T-helper 2 cell treated with Interferon-gamma antibody and Interleukin-4, amounts not matched to agents 5 μg/mL and 100 μg/mL, for 36 hours (primary cell): Measurements from ENCODE around the gene DNAH3.
"Not testable (repeated sequence)": the region's sequence is repeated elsewhere in the genome, so short reads cannot be mapped to it uniquely, and the experiment has no call there.

Experiments
- DNase-seq: peaks from one replicate; pipeline ENCODE4 v3.0.0; 2021; ENCODE audit warnings: low spot score
- H3K27ac Mint-ChIP-seq: one replicate; pipeline ENCODE4 v1.8.0; 2021; ENCODE audit warnings: mild to moderate bottlenecking, mixed read lengths
- H3K27me3 Mint-ChIP-seq: one replicate; pipeline ENCODE4 v1.8.0; 2021; ENCODE audit warnings: low read depth, mixed read lengths
- H3K36me3 Mint-ChIP-seq: one replicate; pipeline ENCODE4 v1.8.0; 2021; ENCODE audit warnings: low read depth, mixed read lengths
- H3K4me1 Mint-ChIP-seq: one replicate; pipeline ENCODE4 v1.8.0; 2021; ENCODE audit warnings: low read depth, mixed read lengths
- H3K4me3 Mint-ChIP-seq: one replicate; pipeline ENCODE4 v1.8.0; 2022; ENCODE audit warnings: mild to moderate bottlenecking, moderate library complexity, mixed read lengths
- H3K9me3 Mint-ChIP-seq: one replicate; pipeline ENCODE4 v1.8.0; 2021; ENCODE audit warnings: mixed read lengths

The DNAH3 gene

DNA sequence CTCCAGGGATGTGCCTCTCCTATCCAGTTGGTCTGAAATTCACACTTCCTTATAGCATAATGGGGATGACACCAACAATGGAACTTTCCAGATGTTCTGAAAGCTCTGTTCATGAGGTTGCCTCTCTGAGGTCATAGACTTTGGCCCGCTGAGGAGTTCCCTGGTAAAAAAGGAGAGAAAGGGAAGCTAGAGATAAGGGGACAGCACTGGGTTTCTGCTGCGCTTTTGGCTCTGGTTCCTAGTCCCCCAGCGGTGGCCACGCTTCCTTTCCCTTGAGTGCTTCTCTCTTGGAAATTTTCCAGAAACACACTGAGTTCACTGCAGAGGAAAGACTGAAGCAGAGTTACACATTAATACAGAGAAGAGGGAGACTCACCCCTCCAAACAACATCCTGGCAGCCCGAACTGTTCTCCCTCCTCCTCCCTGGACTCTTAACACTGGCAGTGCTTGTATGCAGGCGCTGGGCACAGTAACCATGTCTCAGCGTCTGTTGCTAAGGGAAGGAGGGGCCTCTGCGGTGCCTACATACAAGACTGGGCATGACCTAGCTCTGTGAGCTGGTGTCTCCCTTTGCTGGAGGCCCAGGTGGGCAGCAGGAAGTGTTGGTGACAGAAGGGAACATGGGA, at the start of gene DNAH3:
Gene DNAH3, minus strand, starts transcription at position 472 of the 627 bp plus-strand sequence. CDS start 527 bp downstream, outside the sequence.
- no peak for DNase-seq
- Mint-ChIP-seq H3K4me1 (no peaks in the 10 kb centered on the region), H3K27ac (no peak within 1 kb of the TSS), H3K36me3 (no peaks in the 10 kb centered on the region), H3K4me3 (no peak within 1 kb of the TSS), H3K27me3 (peaks cover 12% of the 10 kb centered on the region), H3K9me3 (no peaks in the 10 kb centered on the region)

DNA sequence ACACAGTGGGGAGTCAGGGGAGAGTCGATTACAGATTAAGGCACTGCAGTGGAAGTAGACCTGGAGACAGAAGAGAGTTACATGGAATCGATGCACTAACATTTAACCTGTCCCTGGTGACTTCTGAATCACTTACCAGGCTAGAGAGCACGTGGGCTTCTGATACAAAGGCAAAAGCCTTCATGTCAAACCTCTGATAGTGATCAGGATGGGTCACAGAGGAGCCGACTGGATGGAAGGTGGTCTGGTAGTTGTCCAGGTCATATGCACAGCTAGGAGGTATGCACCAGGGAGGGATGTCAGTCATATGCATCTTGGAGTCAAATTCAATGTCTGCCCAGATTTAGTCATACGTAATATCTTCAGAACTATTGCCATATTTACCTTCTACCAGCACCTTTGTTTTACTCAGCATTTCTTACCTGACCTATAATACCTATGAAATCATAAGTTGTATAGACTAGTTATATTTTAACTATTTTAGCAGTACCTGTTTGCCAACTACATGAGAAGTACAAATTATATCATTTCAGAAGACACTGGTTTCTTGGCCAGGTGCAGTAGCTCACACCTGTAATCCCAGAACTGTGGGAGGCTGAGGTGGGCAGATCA, 49.1 kb upstream of the DNAH3 start:
- Mint-ChIP-seq H3K4me3 (no peak overlapping the region), H3K9me3 (no peaks in the 10 kb centered on the region), H3K27ac (no peak overlapping the region), H3K27me3 (peaks cover 12% of the 10 kb centered on the region), H3K36me3 (no peaks in the 10 kb centered on the region), H3K4me1 (peaks cover 3% of the 10 kb centered on the region)
- DNase-seq: no peak

- Mint-ChIP-seq H3K4me1 (peaks cover 6% of the 10 kb centered on the region), H3K9me3 (no peaks in the 10 kb centered on the region), H3K4me3 (no peak overlapping the region), H3K27ac (no peak overlapping the region), H3K27me3 (peaks cover 12% of the 10 kb centered on the region), H3K36me3 (no peaks in the 10 kb centered on the region)
- DNase-seq: no peak
Measured at GRCh38 chr16:21197621-21198020, 47.0 kb upstream of the DNAH3 start.

DNA sequence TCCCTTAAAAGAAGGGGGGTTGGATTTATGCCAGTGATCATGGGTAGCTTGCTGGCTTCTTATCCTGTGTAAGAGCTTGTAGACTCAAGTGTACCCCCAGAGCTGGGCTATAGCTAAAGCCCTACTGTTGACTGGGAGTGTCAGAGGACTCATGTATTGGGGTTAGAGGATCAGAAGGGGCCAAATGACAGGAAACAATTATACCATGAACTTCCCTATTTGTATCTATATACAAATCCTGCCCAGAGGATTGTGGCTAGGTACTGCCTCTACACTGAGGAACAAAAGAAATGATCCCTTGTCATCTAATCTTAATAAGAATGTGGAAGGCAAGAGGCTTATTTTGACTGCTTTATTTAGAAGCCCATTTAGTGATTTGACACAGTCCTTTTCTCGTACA, 46.5 kb upstream of the DNAH3 start:
- Mint-ChIP-seq H3K4me3 (no peak overlapping the region), H3K9me3 (no peaks in the 10 kb centered on the region), H3K4me1 (peaks cover 6% of the 10 kb centered on the region), H3K36me3 (no peaks in the 10 kb centered on the region), H3K27me3 (peaks cover 11% of the 10 kb centered on the region), H3K27ac (no peak overlapping the region)
- DNase-seq: no peak

DNA sequence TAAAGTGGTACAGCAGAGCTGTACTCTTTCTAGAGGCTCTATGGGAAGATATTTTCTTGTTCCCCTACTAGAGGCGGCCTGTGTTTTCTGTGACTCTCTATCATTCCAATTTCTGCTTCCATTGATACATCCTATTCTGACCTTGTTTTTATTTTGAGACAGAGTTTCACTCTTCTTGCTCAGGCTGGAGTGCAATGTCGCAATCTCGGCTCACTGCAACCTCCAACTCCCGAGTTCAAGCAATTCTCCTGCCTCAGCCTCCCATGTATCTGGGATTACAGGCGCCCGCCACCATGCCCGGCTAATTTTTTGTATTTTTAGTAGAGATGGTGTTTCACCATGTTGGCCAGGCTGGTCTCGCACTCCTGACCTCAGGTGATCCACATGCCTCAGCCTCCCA, 44.7 kb upstream of the DNAH3 start:
- H3K27me3 Mint-ChIP-seq: peaks cover 15% of the 10 kb centered on the region
- DNase-seq, H3K36me3 Mint-ChIP-seq, H3K27ac Mint-ChIP-seq, H3K9me3 Mint-ChIP-seq, H3K4me1 Mint-ChIP-seq, H3K4me3 Mint-ChIP-seq: not testable (repeated sequence)

DNA sequence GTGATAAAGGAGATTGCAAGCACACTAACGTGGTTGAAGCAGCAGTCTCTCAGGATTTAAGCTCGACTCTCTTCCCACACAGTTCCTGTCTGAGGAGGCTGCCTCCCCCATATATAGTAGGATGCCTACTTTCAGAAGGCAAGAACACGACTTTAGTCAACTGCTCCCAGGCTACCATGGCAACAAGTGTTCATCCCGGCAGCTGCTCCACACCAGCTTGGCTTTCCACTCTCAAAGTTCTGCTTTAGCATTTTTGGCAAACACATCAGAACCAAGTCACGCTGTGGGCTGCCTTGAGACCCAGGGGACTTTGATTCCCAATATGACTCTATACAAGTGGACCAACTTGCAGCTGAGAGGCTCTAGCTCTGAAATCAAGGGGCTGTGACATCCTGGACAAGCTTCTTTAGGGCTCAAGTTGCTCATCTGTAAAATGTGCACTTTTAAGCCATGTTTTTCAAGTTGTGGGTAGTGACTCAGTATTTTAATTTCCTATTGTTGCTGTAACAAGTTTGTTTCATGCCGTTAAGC, 44.2 kb upstream of the DNAH3 start:
- peaks cover 4% of the 10 kb centered on the region for H3K9me3 Mint-ChIP-seq
- H3K4me1 Mint-ChIP-seq: peaks cover 6% of the 10 kb centered on the region
- DNase-seq: no peak
- no peaks in the 10 kb centered on the region for H3K36me3 Mint-ChIP-seq
- no peak overlapping the region for H3K27ac Mint-ChIP-seq
- H3K4me3 Mint-ChIP-seq: no peak overlapping the region
- H3K27me3 Mint-ChIP-seq: peaks cover 17% of the 10 kb centered on the region

- Mint-ChIP-seq H3K36me3 (no peaks in the 10 kb centered on the region), H3K4me1 (peaks cover 8% of the 10 kb centered on the region), H3K4me3 (no peak overlapping the region), H3K9me3 (peaks cover 4% of the 10 kb centered on the region), H3K27ac (no peak overlapping the region), H3K27me3 (peaks cover 14% of the 10 kb centered on the region)
- no peak for DNase-seq
Measured at GRCh38 chr16:21192991-21193390, 42.3 kb upstream of the DNAH3 start.

DNA sequence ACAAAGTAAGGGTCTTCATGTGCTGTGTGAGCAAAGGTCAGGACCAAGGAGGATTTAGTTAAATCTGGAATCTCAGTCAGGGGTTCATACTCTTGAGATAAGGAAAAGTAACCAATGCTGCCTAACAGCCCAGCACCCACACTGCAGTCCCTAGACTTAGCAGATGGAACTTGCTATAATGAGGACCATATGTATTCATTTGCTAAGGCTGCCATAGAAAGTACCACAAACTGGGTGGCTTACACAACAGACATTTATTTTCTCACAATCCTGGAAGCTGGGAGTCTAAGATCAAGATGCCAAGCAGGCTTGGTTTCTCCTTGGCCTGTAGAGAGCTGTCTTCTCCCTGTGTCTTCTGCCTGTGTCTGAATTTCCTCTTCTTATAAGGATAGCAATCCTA, 40.0 kb upstream of the DNAH3 start:
- H3K4me1 Mint-ChIP-seq: peaks cover 8% of the 10 kb centered on the region
- no peak overlapping the region for H3K27ac Mint-ChIP-seq
- H3K36me3 Mint-ChIP-seq: no peaks in the 10 kb centered on the region
- no peak for DNase-seq
- H3K27me3 Mint-ChIP-seq: peaks cover 11% of the 10 kb centered on the region
- peaks cover 4% of the 10 kb centered on the region for H3K9me3 Mint-ChIP-seq
- H3K4me3 Mint-ChIP-seq: no peak overlapping the region

GRCh38 chr16:21190013-21190412, 39.4 kb upstream of the DNAH3 start:
- Mint-ChIP-seq H3K27ac (no peak overlapping the region), H3K27me3 (peaks cover 11% of the 10 kb centered on the region), H3K36me3 (no peaks in the 10 kb centered on the region), H3K9me3 (peaks cover 5% of the 10 kb centered on the region), H3K4me3 (no peak overlapping the region), H3K4me1 (peaks cover 8% of the 10 kb centered on the region)
- no peak for DNase-seq

GRCh38 chr16:21189311-21189710, 38.7 kb upstream of the DNAH3 start:
- Mint-ChIP-seq H3K4me3 (no peak overlapping the region), H3K36me3 (no peaks in the 10 kb centered on the region), H3K27ac (no peak overlapping the region), H3K27me3 (peaks cover 9% of the 10 kb centered on the region), H3K9me3 (peaks cover 12% of the 10 kb centered on the region), H3K4me1 (peaks cover 2% of the 10 kb centered on the region)
- no peak for DNase-seq

DNA sequence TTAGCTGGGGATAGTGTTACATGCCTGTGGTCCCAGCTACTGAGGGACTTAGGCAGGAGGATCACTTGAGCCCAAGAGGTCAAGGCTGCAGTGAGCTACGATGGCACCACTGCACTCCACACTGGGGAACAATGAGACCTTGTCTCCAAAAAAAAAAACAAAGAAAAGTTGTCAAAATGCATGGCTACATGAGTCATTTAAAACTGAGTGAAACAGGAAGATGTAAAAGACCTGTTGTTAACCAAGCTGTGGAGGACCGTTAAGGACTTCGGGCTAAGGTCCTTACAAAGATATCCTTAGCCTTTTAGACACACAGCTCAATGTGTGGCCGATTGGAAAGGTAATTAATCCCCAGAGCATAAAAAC, 35.7 kb upstream of the DNAH3 start:
- Mint-ChIP-seq H3K36me3 (peaks cover 8% of the 10 kb centered on the region), H3K27ac (no peak overlapping the region), H3K4me3 (no peak overlapping the region), H3K9me3 (peaks cover 19% of the 10 kb centered on the region), H3K4me1 (peaks cover 2% of the 10 kb centered on the region), H3K27me3 (peaks cover 4% of the 10 kb centered on the region)
- DNase-seq: no peak

- Mint-ChIP-seq H3K4me1 (peaks cover 2% of the 10 kb centered on the region), H3K36me3 (peaks cover 12% of the 10 kb centered on the region), H3K4me3 (no peak overlapping the region), H3K27me3 (peaks cover 4% of the 10 kb centered on the region), H3K27ac (no peak overlapping the region), H3K9me3 (peaks cover 19% of the 10 kb centered on the region)
- no peak for DNase-seq
Measured at GRCh38 chr16:21185659-21186325, 35.1 kb upstream of the DNAH3 start.

- Mint-ChIP-seq H3K27ac (no peak overlapping the region), H3K4me1 (peaks cover 2% of the 10 kb centered on the region), H3K9me3 (peaks cover 16% of the 10 kb centered on the region), H3K4me3 (no peak overlapping the region), H3K36me3 (peaks cover 16% of the 10 kb centered on the region), H3K27me3 (no peaks in the 10 kb centered on the region)
- DNase-seq: peak; percentile 22
Measured at GRCh38 chr16:21184834-21185233, 34.2 kb upstream of the DNAH3 start.

- no peak for DNase-seq
- Mint-ChIP-seq H3K27ac (no peak overlapping the region), H3K27me3 (no peaks in the 10 kb centered on the region), H3K4me1 (peaks cover 2% of the 10 kb centered on the region), H3K4me3 (no peak overlapping the region), H3K9me3 (peaks cover 16% of the 10 kb centered on the region), H3K36me3 (peaks cover 23% of the 10 kb centered on the region)
Measured at GRCh38 chr16:21183995-21184394, 33.3 kb upstream of the DNAH3 start.
